Measurements from ENCODE around the gene SDHB.

- TF ChIP-seq CTCF (IDR thresholded peaks at IDR 0.05) (no peak), EZH2 (IDR thresholded peaks at IDR 0.05) (no peak)
Observed at GRCh38 chr1:16992102-16992501, 61.7 kb downstream of the SDHB start.
